ENCODE results near the gene SNED1. TPM values are rescaled to one million over a fixed set of nuclear protein-coding genes. Genes with fewer than 3 reads are reported as not detected.

SNED1 gene
- total RNA-seq, 2 experiments from 2014 or later: 2.8 to 13.6 TPM

- ChIA-PET POLR2A (no interaction called here), CTCF (ENCODE audit: unreplicated experiment) (interaction anchor here (0.5 kb wide), 1 partner anchor 254 kb away, joined by 3 read pairs; no protein-coding TSS in a partner anchor)
- Histone ChIP-seq H3K36me3 (ENCODE audit: insufficient read depth, low read length) (peaks cover 41% of the 10 kb centered on the region), H4K20me1 (ENCODE audit: insufficient read depth, low read length) (no peaks in the 10 kb centered on the region), H3K27ac (ENCODE audit: low read depth, low read length, poor library complexity, severe bottlenecking) (no peak overlapping the region), H3K4me2 (ENCODE audit: low read length) (no peak overlapping the region), H3K9me2 (ENCODE audit: insufficient read depth, low read length) (no peaks in the 10 kb centered on the region), H3K79me2 (ENCODE audit: insufficient read depth, low read depth, low read length) (no peaks in the 10 kb centered on the region), H3K4me3 (ENCODE audit: low read depth, low read length, poor library complexity, severe bottlenecking) (no peak overlapping the region), H3K4me1 (ENCODE audit: insufficient read depth, low read length, poor library complexity, severe bottlenecking) (no peaks in the 10 kb centered on the region), H2AFZ (ENCODE audit: low read length) (no peak overlapping the region), H3K9me3 (ENCODE audit: low read length) (no peaks in the 10 kb centered on the region)
- DNase-seq (ENCODE audit: low spot score): no peak
- intact Hi-C loops (cut with micrococcal nuclease; ENCODE audit: unreplicated experiment): no loop called here
- TF ChIP-seq EZH2phosphoT487 (IDR thresholded peaks at IDR 0.05; ENCODE audit: borderline replicate concordance, low read depth, low read length) (no peak), CTCF (conservative IDR thresholded peaks at IDR 0.05; ENCODE audit: low read length) (no peak)
- no TSS peak for BruUV-seq (replicated peaks)
These were observed 130.9 kb downstream of the SNED1 start for GRCh38 chr2:241129086-241129871.

GRCh38 chr2:241130316-241130715, 131.9 kb downstream of the SNED1 start:
- no peaks in the 10 kb centered on the region for H3K9me3 ChIP-seq (ENCODE audit: low read length)
- ChIA-PET POLR2A (no interaction called here), CTCF (ENCODE audit: unreplicated experiment) (no interaction called here)
- no peaks in the 10 kb centered on the region for H4K20me1 ChIP-seq (ENCODE audit: insufficient read depth, low read length)
- H3K4me3 ChIP-seq (ENCODE audit: low read depth, low read length, poor library complexity, severe bottlenecking): no peak overlapping the region
- DNase-seq (ENCODE audit: low spot score): no peak
- no peak overlapping the region for H3K4me2 ChIP-seq (ENCODE audit: low read length)
- intact Hi-C loops (cut with micrococcal nuclease; ENCODE audit: unreplicated experiment): no loop called here
- TF ChIP-seq EZH2phosphoT487 (IDR thresholded peaks at IDR 0.05; ENCODE audit: borderline replicate concordance, low read depth, low read length): no peak
- no peak for TF ChIP-seq CTCF (conservative IDR thresholded peaks at IDR 0.05; ENCODE audit: low read length)
- H3K9me2 ChIP-seq (ENCODE audit: insufficient read depth, low read length): no peaks in the 10 kb centered on the region
- H3K27ac ChIP-seq (ENCODE audit: low read depth, low read length, poor library complexity, severe bottlenecking): no peak overlapping the region
- H3K79me2 ChIP-seq (ENCODE audit: insufficient read depth, low read depth, low read length): no peaks in the 10 kb centered on the region
- H2AFZ ChIP-seq (ENCODE audit: low read length): no peak overlapping the region
- peaks cover 48% of the 10 kb centered on the region for H3K36me3 ChIP-seq (ENCODE audit: insufficient read depth, low read length)
- no TSS peak for BruUV-seq (replicated peaks)
- no peaks in the 10 kb centered on the region for H3K4me1 ChIP-seq (ENCODE audit: insufficient read depth, low read length, poor library complexity, severe bottlenecking)

GRCh38 chr2:241131531-241131930, 133.1 kb downstream of the SNED1 start:
- H3K27ac ChIP-seq (ENCODE audit: low read depth, low read length, poor library complexity, severe bottlenecking): no peak overlapping the region
- H2AFZ ChIP-seq (ENCODE audit: low read length): no peak overlapping the region
- no peaks in the 10 kb centered on the region for H4K20me1 ChIP-seq (ENCODE audit: insufficient read depth, low read length)
- H3K4me2 ChIP-seq (ENCODE audit: low read length): no peak overlapping the region
- ChIA-PET POLR2A (interaction anchor here (0.6 kb wide), 1 partner anchor 11 kb away, joined by 3 read pairs; no protein-coding TSS in a partner anchor), CTCF (ENCODE audit: unreplicated experiment) (no interaction called here)
- peaks cover 50% of the 10 kb centered on the region for H3K36me3 ChIP-seq (ENCODE audit: insufficient read depth, low read length)
- TF ChIP-seq EZH2phosphoT487 (IDR thresholded peaks at IDR 0.05; ENCODE audit: borderline replicate concordance, low read depth, low read length) (no peak), CTCF (conservative IDR thresholded peaks at IDR 0.05; ENCODE audit: low read length) (no peak)
- no TSS peak for BruUV-seq (replicated peaks)
- H3K9me3 ChIP-seq (ENCODE audit: low read length): no peaks in the 10 kb centered on the region
- intact Hi-C loops (cut with micrococcal nuclease; ENCODE audit: unreplicated experiment): no loop called here
- H3K9me2 ChIP-seq (ENCODE audit: insufficient read depth, low read length): no peaks in the 10 kb centered on the region
- no peaks in the 10 kb centered on the region for H3K79me2 ChIP-seq (ENCODE audit: insufficient read depth, low read depth, low read length)
- H3K4me3 ChIP-seq (ENCODE audit: low read depth, low read length, poor library complexity, severe bottlenecking): no peak overlapping the region
- DNase-seq (ENCODE audit: low spot score): no peak
- no peaks in the 10 kb centered on the region for H3K4me1 ChIP-seq (ENCODE audit: insufficient read depth, low read length, poor library complexity, severe bottlenecking)

All from OCI-LY7 (cell line).